Measurements from ENCODE around the gene DENND1A.

Gene DENND1A

GRCh38 chr9:123527981-123528380 lies 401.9 kb downstream of the DENND1A start:
- ChIA-PET CTCF (interaction anchor here (0.8 to 2.2 kb wide), 7 partner anchors 9 to 513 kb away, joined by 3 to 6 read pairs (median 3); no protein-coding TSS in a partner anchor), POLR2A (no interaction called here)
- no peak for TF ChIP-seq CTCF (IDR thresholded peaks at IDR 0.05; ENCODE audit: control extremely low read depth, extremely low read depth, low read depth, missing control alignments)
- DNase-seq (ENCODE audit: extremely low spot score), result no peak

GRCh38 chr9:123525957-123526356 lies 404.0 kb downstream of the DENND1A start:
- no peak for DNase-seq (ENCODE audit: extremely low spot score)
- ChIA-PET CTCF (interaction anchor here (2.2 kb wide), 1 partner anchor 8 kb away, joined by 6 read pairs; no protein-coding TSS in a partner anchor), POLR2A (no interaction called here)
- TF ChIP-seq CTCF (IDR thresholded peaks at IDR 0.05; ENCODE audit: control extremely low read depth, extremely low read depth, low read depth, missing control alignments), result no peak

- TF ChIP-seq CTCF (IDR thresholded peaks at IDR 0.05; ENCODE audit: control extremely low read depth, extremely low read depth, low read depth, missing control alignments), result no peak
- CTCF ChIA-PET, result interaction anchor here (1.2 kb wide), 1 partner anchor 515 kb away, joined by 3 read pairs; no protein-coding TSS in a partner anchor
- POLR2A ChIA-PET, result interaction anchor here (0.6 kb wide), 1 partner anchor 114 kb away, joined by 3 read pairs; no protein-coding TSS in a partner anchor
- DNase-seq (ENCODE audit: extremely low spot score), result no peak
Observed at GRCh38 chr9:123525424-123525823, 404.5 kb downstream of the DENND1A start.

GRCh38 chr9:123524866-123525265 lies 405.1 kb downstream of the DENND1A start:
- CTCF ChIA-PET, result interaction anchor here (1.2 kb wide), 1 partner anchor 515 kb away, joined by 3 read pairs; no protein-coding TSS in a partner anchor
- POLR2A ChIA-PET, result interaction anchor here (0.6 kb wide), 1 partner anchor 113 kb away, joined by 3 read pairs; no protein-coding TSS in a partner anchor
- DNase-seq (ENCODE audit: extremely low spot score), result no peak
- no peak for TF ChIP-seq CTCF (IDR thresholded peaks at IDR 0.05; ENCODE audit: control extremely low read depth, extremely low read depth, low read depth, missing control alignments)

GRCh38 chr9:123523845-123524244 lies 406.1 kb downstream of the DENND1A start:
- TF ChIP-seq CTCF (IDR thresholded peaks at IDR 0.05; ENCODE audit: control extremely low read depth, extremely low read depth, low read depth, missing control alignments), result no peak
- ChIA-PET CTCF (interaction anchor here (1.6 kb wide), 1 partner anchor 30 kb away, joined by 3 read pairs; no protein-coding TSS in a partner anchor), POLR2A (no interaction called here)
- no peak for DNase-seq (ENCODE audit: extremely low spot score)

- no peak for DNase-seq (ENCODE audit: extremely low spot score)
- ChIA-PET POLR2A (no interaction called here), CTCF (interaction anchor here (1.5 to 2.7 kb wide), 3 partner anchors 13 to 29 kb away, joined by 3 to 10 read pairs (median 6); no protein-coding TSS in a partner anchor)
- TF ChIP-seq CTCF (IDR thresholded peaks at IDR 0.05; ENCODE audit: control extremely low read depth, extremely low read depth, low read depth, missing control alignments), result no peak
Observed at GRCh38 chr9:123523001-123523400, 406.9 kb downstream of the DENND1A start.

All from GM10248 (cell line).